Choroid plexus epithelial cell (primary cell): ENCODE results near the gene CEP295NL.

Experiments used
- DNase-seq: peaks from one replicate; pipeline ENCODE4 v3.0.0-alpha.2; 2010; ENCODE audit warnings: low read depth
- H3K4me3 ChIP-seq: 2 replicates; pipeline ENCODE4 v1.5.1; 2011; ENCODE audit warnings: low read depth, mild to moderate bottlenecking, control low read depth, low read length, moderate library complexity
- CTCF ChIP-seq: conservative IDR thresholded peaks from 2 replicates; pipeline ENCODE4 v1.5.1; 2011; ENCODE audit warnings: low read depth, mild to moderate bottlenecking, control low read depth, inconsistent platforms, low read length, moderate library complexity

The CEP295NL gene

GRCh38 chr17:78925662-78926555, 22.9 kb upstream of the CEP295NL start:
- no peak for TF ChIP-seq CTCF
- DNase-seq: peak; percentile 89
- H3K4me3 ChIP-seq: peak overlapping the region; percentile 79

- peak within 1 kb of the TSS; percentile 79 for H3K4me3 ChIP-seq
- peak; percentile 34 for TF ChIP-seq CTCF
- DNase-seq: peak; percentile 90
Measured at GRCh38 chr17:78925234-78925633, 22.2 kb upstream of the CEP295NL start, which contains the start of gene TIMP2. Gene TIMP2, minus strand, starts transcription at chr17:78925387. Its CDS starts 299 bp downstream, at chr17:78925088.

- H3K4me3 ChIP-seq: peak overlapping the region; percentile 79
- TF ChIP-seq CTCF: no peak
- DNase-seq: no peak
Measured at GRCh38 chr17:78924481-78925151, 21.6 kb upstream of the CEP295NL start.

GRCh38 chr17:78923660-78924453, 20.9 kb upstream of the CEP295NL start:
- TF ChIP-seq CTCF: no peak
- DNase-seq: no peak

GRCh38 chr17:78922816-78923498, 20.0 kb upstream of the CEP295NL start:
- TF ChIP-seq CTCF: no peak
- peak overlapping the region; percentile 79 for H3K4me3 ChIP-seq
- DNase-seq: no peak

More at GRCh38 chr17:78923660-78924453, 20.9 kb upstream of the CEP295NL start:
- peak overlapping the region; percentile 79 for H3K4me3 ChIP-seq

- H3K4me3 ChIP-seq: no peak overlapping the region
- TF ChIP-seq CTCF: no peak
- no peak for DNase-seq
Measured at GRCh38 chr17:78921437-78921971, 18.5 kb upstream of the CEP295NL start.
